Measurements from ENCODE around the gene DLGAP1. TPM values are rescaled to one million over a fixed set of nuclear protein-coding genes. Genes with fewer than 3 reads are reported as not detected.

Gene DLGAP1
- polyA plus RNA-seq, 6 donors from 2014 or later, result 0.32 TPM; not detected in 5

DNA sequence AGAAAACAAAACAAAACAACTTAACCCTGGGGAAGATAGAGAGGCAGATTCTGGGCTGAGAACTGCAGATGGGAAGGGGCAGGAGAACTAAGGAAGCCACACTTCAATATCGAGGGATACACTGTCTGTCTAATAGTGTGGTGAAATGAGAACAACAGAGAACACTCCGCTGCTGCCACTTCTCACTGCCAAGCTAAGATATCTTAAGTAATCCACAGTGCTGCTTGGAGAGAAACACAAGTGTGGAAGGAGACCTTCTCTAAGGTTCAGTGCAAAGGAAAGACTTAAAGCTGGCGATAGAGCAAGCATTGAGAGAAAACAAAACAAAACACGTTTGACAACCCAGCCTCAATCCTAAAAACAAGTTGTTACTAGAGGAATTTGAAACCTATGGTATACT is 37.4 kb downstream of the DLGAP1 start:
- Mint-ChIP-seq H3K9me3 (peaks cover 0 to 18% (median 13%) of the 10 kb centered on the region in 7 donors), H3K27me3 (no peaks in the 10 kb centered on the region), H3K4me3 (no peak overlapping the region), H3K36me3 (peaks cover 0 to 8% of the 10 kb centered on the region in 2 donors), H3K4me1 (no peaks in the 10 kb centered on the region), H3K27ac (no peak overlapping the region)
- no peak for ATAC-seq (ENCODE audit: low read depth in 2 of 2)
- no peak for DNase-seq

DNA sequence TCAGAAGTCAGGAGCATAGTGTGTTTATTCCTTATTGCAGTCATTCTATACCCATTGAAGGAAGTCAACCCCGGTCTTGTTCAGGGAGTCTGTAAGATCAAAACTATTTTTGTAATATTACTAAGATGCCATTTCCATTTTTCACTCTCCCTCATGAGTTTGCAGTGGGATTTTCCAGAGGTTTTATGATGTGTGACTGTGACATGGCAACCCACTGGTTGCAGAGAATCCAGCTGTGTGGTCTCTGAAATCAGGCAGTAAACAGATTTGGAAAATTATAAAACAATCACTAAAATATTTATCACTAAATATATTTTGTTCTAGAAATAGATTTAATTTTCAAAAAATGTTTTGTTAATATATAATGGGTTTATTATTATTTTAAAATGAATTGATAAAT is 38.1 kb downstream of the DLGAP1 start:
- no peak overlapping the region for H3K27ac Mint-ChIP-seq
- H3K4me1 Mint-ChIP-seq, result no peaks in the 10 kb centered on the region
- H3K4me3 Mint-ChIP-seq, result no peak overlapping the region
- H3K9me3 Mint-ChIP-seq, result peaks cover 0 to 18% (median 13%) of the 10 kb centered on the region in 7 donors
- no peak for ATAC-seq (ENCODE audit: low read depth in 2 of 2)
- DNase-seq, result no peak
- peaks cover 0 to 8% of the 10 kb centered on the region in 2 donors for H3K36me3 Mint-ChIP-seq
- H3K27me3 Mint-ChIP-seq, result no peaks in the 10 kb centered on the region

DNA sequence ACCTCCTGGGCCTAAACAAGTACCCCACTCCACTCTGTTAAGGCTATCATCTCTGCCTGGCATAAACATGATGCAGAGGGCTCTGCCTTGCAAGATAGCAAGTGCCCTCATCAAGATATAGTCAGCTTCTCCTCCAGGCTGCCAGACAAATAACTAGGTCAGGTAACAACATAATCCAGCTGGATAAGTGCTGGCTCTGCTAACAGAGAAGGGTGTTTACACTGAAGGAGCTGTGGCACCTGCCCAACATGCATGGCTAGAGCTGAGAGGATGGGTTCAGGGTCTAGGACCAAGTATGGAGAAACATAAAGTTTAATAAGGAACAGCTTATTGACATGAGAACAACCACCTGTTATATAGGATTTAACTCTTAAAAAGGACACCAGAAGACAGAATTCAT is 42.8 kb downstream of the DLGAP1 start:
- DNase-seq, result no peak
- Mint-ChIP-seq H3K27me3 (no peaks in the 10 kb centered on the region), H3K4me3 (no peak overlapping the region), H3K4me1 (no peaks in the 10 kb centered on the region), H3K9me3 (peaks cover 0 to 5% (median 0%) of the 10 kb centered on the region in 7 donors), H3K27ac (no peak overlapping the region), H3K36me3 (no peaks in the 10 kb centered on the region)
- no peak for ATAC-seq (ENCODE audit: low read depth in 2 of 2)

DNA sequence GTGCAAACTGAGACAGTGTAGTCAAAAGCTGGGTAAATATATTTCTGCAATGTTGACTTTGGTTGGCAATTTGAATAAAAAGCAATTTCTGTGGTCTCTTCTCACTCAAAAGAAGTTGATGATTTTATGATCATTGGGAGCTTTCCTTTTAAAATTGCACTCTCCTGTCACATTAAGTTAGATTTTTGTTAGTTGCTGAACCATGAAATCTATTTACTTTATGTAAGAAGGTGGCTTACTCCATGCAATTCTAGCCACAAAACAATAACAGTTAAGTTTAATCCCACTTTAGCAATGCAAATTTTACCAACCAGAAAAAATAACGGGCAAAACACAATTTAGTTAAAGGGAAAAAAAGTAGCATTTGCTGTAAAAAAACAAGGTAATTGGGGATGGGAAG is 48.3 kb downstream of the DLGAP1 start:
- DNase-seq, result no peak
- H3K9me3 Mint-ChIP-seq, result peaks cover 0 to 7% (median 2%) of the 10 kb centered on the region in 7 donors
- no peaks in the 10 kb centered on the region for H3K27me3 Mint-ChIP-seq
- H3K27ac Mint-ChIP-seq, result no peak overlapping the region
- ATAC-seq (ENCODE audit: low read depth in 2 of 2), result no peak
- no peak overlapping the region for H3K4me3 Mint-ChIP-seq
- no peaks in the 10 kb centered on the region for H3K36me3 Mint-ChIP-seq
- H3K4me1 Mint-ChIP-seq, result no peaks in the 10 kb centered on the region

DNA sequence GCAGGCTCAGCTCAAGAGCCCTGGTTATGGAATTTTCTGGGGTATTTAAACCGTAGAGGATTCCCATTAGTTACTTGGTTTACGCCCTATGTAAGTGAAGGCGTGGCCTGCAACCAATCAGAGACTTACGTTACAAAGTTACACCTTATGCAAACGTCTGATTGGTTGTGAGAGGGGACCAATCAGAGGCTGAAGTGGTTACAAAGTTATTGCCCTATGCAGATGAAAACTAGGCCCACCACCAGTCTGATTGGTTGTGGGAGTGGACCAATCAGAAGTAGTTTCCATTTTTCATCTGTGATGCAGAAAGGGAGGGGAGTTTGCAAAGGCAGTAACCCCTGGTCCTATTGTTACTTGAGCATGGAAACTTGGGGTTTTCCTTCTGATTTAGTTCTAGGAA is 49.1 kb downstream of the DLGAP1 start:
- H3K27ac Mint-ChIP-seq, result no peak overlapping the region
- peaks cover 0 to 7% (median 2%) of the 10 kb centered on the region in 7 donors for H3K9me3 Mint-ChIP-seq
- DNase-seq (no peak), ATAC-seq (ENCODE audit: low read depth in 2 of 2) (no peak)
- no peaks in the 10 kb centered on the region for H3K27me3 Mint-ChIP-seq
- no peak overlapping the region for H3K4me3 Mint-ChIP-seq
- H3K4me1 Mint-ChIP-seq, result no peaks in the 10 kb centered on the region
- H3K36me3 Mint-ChIP-seq, result no peaks in the 10 kb centered on the region

DNA sequence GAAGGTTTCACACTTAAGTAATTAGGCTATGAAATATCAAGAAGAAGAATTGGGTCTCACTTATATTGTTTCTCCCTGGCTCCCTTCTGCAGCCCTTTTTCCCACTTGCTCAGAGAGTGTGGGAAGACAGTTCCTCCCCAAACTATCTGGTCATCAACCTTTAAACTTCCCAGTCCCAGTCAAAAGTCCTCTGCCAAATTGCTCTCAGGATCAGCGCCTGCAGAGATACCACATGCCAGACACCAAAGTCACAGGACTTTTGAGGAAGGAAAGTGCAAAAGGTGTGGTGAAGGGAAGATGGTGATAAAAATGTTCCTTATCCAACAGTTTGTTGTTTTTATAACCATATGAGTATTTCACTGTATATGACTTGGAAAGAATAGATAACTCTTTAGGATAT is 51.3 kb downstream of the DLGAP1 start:
- no peak for ATAC-seq (ENCODE audit: low read depth in 2 of 2)
- Mint-ChIP-seq H3K4me1 (no peaks in the 10 kb centered on the region), H3K27ac (no peak overlapping the region), H3K27me3 (no peaks in the 10 kb centered on the region), H3K36me3 (no peaks in the 10 kb centered on the region), H3K4me3 (no peak overlapping the region), H3K9me3 (peaks cover 0 to 8% (median 5%) of the 10 kb centered on the region in 7 donors)
- no peak for DNase-seq

DNA sequence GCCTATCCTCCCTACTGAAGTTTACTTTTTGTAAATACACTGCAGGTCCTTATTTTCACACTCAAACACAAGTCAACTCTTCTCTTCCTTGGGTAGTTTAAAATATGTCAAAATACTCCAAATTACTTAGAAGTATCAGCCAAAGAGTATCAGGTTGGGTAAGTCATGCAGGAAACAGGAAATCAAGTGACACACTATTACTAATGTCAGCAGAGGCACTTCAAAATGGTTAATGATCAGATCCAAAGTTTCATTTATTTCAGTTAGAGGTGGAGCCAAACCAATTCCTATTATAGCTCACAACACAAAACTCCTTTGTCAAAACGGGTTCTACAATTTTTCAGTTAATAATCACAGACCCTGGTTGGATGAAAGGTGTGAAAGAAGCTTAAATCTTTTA is 54.2 kb downstream of the DLGAP1 start:
- ATAC-seq (ENCODE audit: low read depth in 2 of 2) (no peak), DNase-seq (no peak)
- H3K27me3 Mint-ChIP-seq, result no peaks in the 10 kb centered on the region
- no peaks in the 10 kb centered on the region for H3K36me3 Mint-ChIP-seq
- peaks cover 0 to 8% (median 3%) of the 10 kb centered on the region in 7 donors for H3K9me3 Mint-ChIP-seq
- no peak overlapping the region for H3K27ac Mint-ChIP-seq
- no peak overlapping the region for H3K4me3 Mint-ChIP-seq
- no peaks in the 10 kb centered on the region for H3K4me1 Mint-ChIP-seq

DNA sequence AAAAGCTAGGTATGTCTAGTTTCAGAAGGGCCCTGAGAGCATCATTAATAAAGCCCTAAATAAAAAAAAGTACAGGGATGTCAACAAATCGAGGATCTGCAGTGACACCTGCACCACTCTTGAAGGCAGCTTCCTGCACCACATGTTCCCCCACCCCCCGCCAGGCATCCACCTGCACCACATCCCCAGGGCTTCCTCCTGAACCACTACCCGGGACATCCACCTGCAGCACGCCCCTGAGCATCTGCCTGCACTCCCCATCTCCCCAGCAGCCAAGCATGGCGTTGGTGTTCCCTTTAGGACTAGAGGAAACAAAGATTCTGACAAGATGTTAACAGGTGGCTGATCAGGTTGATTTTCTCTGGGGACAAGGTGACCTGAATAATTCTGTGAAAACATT is 55.2 kb downstream of the DLGAP1 start:
- Mint-ChIP-seq H3K27ac (no peak overlapping the region), H3K4me3 (no peak overlapping the region), H3K36me3 (no peaks in the 10 kb centered on the region), H3K4me1 (no peaks in the 10 kb centered on the region), H3K9me3 (peaks cover 0 to 6% (median 0%) of the 10 kb centered on the region in 7 donors), H3K27me3 (no peaks in the 10 kb centered on the region)
- ATAC-seq (ENCODE audit: low read depth in 2 of 2) (no peak), DNase-seq (no peak)

DNA sequence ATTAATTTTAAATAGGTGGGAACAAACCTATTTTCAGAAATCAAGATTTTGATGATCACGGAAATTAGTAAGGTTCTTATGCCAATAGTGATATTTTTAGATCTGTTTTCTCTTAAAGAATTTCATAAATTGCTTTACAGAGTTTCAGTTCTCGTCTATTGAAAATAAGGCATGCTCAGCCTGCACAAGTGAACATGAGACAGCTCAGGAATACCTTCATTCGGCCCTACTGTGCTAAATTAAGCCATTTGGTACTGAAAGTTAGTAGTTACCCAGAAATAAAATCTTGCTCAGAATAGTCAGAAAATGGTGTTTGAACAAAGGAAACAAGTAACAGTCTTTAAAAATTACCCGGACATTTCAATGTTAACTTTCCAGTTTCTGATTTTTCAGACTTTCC is 60.4 kb downstream of the DLGAP1 start:
- Mint-ChIP-seq H3K27me3 (no peaks in the 10 kb centered on the region), H3K27ac (no peak overlapping the region), H3K4me1 (no peaks in the 10 kb centered on the region), H3K9me3 (peaks cover 0 to 15% (median 6%) of the 10 kb centered on the region in 7 donors), H3K4me3 (no peak overlapping the region), H3K36me3 (no peaks in the 10 kb centered on the region)
- no peak for ATAC-seq (ENCODE audit: low read depth in 2 of 2)
- DNase-seq, result no peak

DNA sequence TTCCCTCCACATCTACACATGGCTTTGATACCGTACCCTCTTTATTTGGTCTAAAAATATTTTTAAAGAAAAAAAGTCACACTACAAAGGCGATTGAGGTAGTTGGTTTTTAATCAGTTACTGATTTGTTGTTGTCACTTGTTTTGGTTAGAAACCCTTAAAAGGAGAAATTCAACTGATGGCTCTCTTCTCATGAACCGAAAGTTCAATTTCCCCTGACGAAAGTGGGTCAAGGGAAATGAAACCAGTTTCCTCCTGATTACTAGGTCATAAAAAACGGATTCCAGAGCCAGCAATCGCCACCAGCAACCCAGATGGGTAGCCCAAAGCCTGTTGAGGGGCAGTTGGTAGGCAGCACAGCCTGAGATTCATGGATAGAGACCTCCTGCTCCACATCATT is 63.2 kb downstream of the DLGAP1 start:
- Mint-ChIP-seq H3K4me1 (no peaks in the 10 kb centered on the region), H3K4me3 (no peak overlapping the region), H3K36me3 (no peaks in the 10 kb centered on the region), H3K27ac (no peak overlapping the region), H3K9me3 (peaks cover 0 to 20% (median 6%) of the 10 kb centered on the region in 7 donors), H3K27me3 (no peaks in the 10 kb centered on the region)
- DNase-seq (no peak), ATAC-seq (ENCODE audit: low read depth in 2 of 2) (no peak)

DNA sequence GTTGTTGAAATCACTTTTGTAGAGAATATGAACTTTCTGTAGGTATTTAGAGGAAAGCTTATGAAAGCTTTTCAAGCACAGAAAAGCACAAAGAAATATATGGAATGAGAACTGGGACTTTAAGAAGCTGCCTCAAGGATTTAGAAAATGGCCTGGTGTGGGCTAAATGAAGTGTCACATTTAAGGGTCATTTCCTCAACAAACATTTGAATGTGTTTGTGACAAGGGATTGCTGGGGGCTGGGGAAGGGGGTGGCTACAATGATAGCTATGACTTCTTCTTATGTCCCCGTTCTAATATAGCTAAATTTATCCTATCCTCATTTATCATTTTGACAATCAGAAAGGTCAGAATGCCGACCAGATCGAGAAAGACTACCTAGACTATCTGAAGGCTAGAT is 69.2 kb downstream of the DLGAP1 start:
- DNase-seq (no peak), ATAC-seq (ENCODE audit: low read depth in 2 of 2) (no peak)
- Mint-ChIP-seq H3K27ac (no peak overlapping the region), H3K4me3 (no peak overlapping the region), H3K27me3 (no peaks in the 10 kb centered on the region), H3K4me1 (no peaks in the 10 kb centered on the region), H3K36me3 (no peaks in the 10 kb centered on the region), H3K9me3 (peaks cover 0 to 18% (median 0%) of the 10 kb centered on the region in 7 donors)

DNA sequence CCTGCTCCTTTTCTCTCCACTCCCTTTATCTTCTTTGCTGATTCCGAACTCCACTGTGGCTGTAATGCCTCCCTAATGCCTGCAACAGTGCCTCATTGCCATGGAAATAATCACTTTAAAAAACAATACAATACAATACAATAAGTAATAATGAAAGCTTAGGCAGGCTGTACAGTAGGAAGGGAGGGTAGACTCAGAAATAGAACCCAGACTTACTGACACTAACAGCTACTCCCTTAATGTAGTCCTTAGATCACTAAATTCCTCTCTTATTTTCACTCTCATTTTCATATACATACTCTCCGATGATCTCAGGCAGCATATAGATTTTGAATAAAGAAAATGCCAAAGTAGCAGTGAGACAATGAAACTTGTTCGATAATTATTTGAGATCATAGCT is 70.2 kb downstream of the DLGAP1 start:
- H3K36me3 Mint-ChIP-seq, result no peaks in the 10 kb centered on the region
- no peak overlapping the region for H3K27ac Mint-ChIP-seq
- no peaks in the 10 kb centered on the region for H3K4me1 Mint-ChIP-seq
- no peak for DNase-seq
- H3K4me3 Mint-ChIP-seq, result no peak overlapping the region
- no peak for ATAC-seq (ENCODE audit: low read depth in 2 of 2)
- H3K9me3 Mint-ChIP-seq, result peaks cover 0 to 13% (median 0%) of the 10 kb centered on the region in 7 donors
- no peaks in the 10 kb centered on the region for H3K27me3 Mint-ChIP-seq

DNA sequence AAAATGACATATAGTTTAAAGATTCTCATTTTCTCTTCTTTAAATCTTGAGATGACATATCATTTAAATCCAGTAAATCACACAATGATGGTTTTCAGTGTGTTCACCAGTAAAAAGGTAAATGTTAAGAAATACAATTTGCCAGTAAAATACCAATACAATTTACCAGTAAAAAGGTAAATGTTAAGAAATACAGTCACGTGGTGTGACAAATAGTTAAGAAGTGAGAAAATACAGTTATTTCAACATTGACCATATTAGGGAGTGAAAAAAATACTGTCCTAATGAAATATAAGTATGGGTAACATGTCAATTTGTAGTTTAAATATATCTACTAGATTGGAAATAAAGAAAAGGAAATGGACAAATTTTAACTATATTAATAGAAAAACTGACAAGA is 80.5 kb downstream of the DLGAP1 start:
- Mint-ChIP-seq H3K9me3 (peaks cover 0 to 13% (median 4%) of the 10 kb centered on the region in 7 donors), H3K27ac (no peak overlapping the region), H3K4me1 (no peaks in the 10 kb centered on the region), H3K36me3 (no peaks in the 10 kb centered on the region), H3K27me3 (no peaks in the 10 kb centered on the region), H3K4me3 (no peak overlapping the region)
- ATAC-seq (ENCODE audit: low read depth in 2 of 2), result no peak
- DNase-seq, result no peak

DNA sequence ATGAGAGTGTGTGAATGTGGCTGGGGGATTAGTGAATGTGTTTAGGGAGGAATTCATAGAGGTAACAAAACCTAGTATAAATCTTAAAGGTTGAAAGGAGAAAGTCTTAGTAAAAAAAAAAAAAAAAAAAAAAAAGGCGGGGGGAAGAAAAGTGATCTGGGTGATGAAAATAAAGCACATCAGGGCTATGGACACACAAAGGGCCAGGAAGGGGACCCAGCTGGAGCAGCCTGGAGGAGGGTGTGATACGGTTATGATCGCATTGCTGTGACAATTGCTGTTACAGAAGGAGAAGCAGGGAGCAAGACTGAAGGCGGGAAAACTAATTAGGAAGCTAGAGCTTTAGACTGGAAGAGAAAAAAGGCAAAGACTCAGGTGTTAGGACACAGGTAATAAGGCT is 85.4 kb downstream of the DLGAP1 start:
- Mint-ChIP-seq H3K4me3 (no peak overlapping the region), H3K27me3 (no peaks in the 10 kb centered on the region)
- DNase-seq, result no peak

DNA sequence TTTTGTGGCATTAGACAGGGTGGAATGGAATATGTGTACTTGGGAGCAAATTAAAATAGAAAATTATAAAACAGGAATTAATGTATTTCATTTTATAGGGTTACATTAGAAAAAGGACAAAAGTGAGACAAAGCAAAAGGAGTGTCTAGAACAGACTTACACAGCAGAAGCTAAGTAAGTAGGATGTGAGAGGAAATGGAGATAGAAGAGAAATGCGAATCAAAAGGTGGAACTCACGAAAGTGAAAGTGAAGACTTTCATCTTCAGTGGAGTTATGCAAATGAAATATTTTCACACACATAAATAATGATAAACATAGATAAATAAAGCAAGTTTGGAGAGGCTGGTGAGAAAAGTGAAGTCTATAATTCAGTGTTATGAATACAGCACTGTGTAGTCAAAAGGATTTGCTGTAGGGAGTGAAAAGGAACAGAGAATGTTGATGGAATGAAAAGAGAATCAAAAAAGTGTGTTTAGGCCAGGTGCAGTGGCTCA is 94.8 kb downstream of the DLGAP1 start:
- H3K4me3 Mint-ChIP-seq, result no peak overlapping the region
- DNase-seq (no peak), ATAC-seq (ENCODE audit: low read depth in 2 of 2) (no peak)
- H3K36me3 Mint-ChIP-seq, result peaks cover 0 to 7% of the 10 kb centered on the region in 2 donors
- peaks cover 7 to 41% (median 15%) of the 10 kb centered on the region in 7 donors for H3K9me3 Mint-ChIP-seq
- no peaks in the 10 kb centered on the region for H3K27me3 Mint-ChIP-seq
- no peaks in the 10 kb centered on the region for H3K4me1 Mint-ChIP-seq
- H3K27ac Mint-ChIP-seq, result no peak overlapping the region

More for the DNA sequence above, 85.4 kb downstream of the DLGAP1 start:
- H3K4me1 Mint-ChIP-seq, result no peaks in the 10 kb centered on the region
- peaks cover 0 to 2% of the 10 kb centered on the region in 2 donors for H3K36me3 Mint-ChIP-seq
- no peak for ATAC-seq (ENCODE audit: low read depth in 2 of 2)
- no peak overlapping the region for H3K27ac Mint-ChIP-seq
- H3K9me3 Mint-ChIP-seq, result peaks cover 0 to 17% (median 3%) of the 10 kb centered on the region in 7 donors
